Gastrocnemius medialis (tissue), 4 donors: ENCODE data around the gene SMARCA4. TPM values are rescaled to one million over a fixed set of nuclear protein-coding genes. Genes with fewer than 3 reads are reported as not detected.
A peak's percentile ranks its signal among the peaks of the same experiment; 100 is the strongest.

Experiments used
- ATAC-seq, 2 donors: fragments of 150-250 bp; one replicate each; pipeline ENCODE4 v1.9.1; 2016
- DNase-seq, 2 donors: peaks; one replicate each; pipeline ENCODE4 v3.0.0-alpha.2; 2019
- H3K27ac ChIP-seq, 4 donors: fragments of 200-600 bp; sonication (generic); 1 replicate in 1 of 4; 2 replicates in 3 of 4; pipeline ENCODE4 v1.5.1; 2016 to 2018; ENCODE audit warnings: mild to moderate bottlenecking in 2 of 4, moderate library complexity in 1 of 4
- H3K27me3 ChIP-seq, 3 donors: fragments of 200-600 bp; sonication (generic) in 2 of 3; 1 replicate in 1 of 3; 2 replicates in 2 of 3; pipeline versions ENCODE4 v1.5.1 to v1.6.0; 2016 to 2019; ENCODE audit warnings: mild to moderate bottlenecking in 1 of 3, moderate library complexity in 1 of 3
- H3K36me3 ChIP-seq, 2 donors: fragments of 200-600 bp; sonication (generic) in 1 of 2; one replicate each; pipeline ENCODE4 v1.5.1; 2017 to 2018
- H3K4me1 ChIP-seq, 2 donors: fragments of 200-600 bp; sonication (generic) in 1 of 2; one replicate each; pipeline ENCODE4 v1.5.1; 2016 to 2017; ENCODE audit warnings: mild to moderate bottlenecking in 2 of 2
- H3K4me3 ChIP-seq, 4 donors: fragments of 200-600 bp; sonication (generic) in 3 of 4; 1 replicate in 1 of 4; 2 replicates in 3 of 4; pipeline ENCODE4 v1.5.1; 2016 to 2019; ENCODE audit warnings: mild to moderate bottlenecking in 2 of 4
- H3K9me3 ChIP-seq, 3 donors: fragments of 200-600 bp; sonication (generic) in 2 of 3; 1 replicate in 1 of 3; 2 replicates in 2 of 3; pipeline ENCODE4 v1.5.1; 2016 to 2019
- CTCF ChIP-seq, 5 experiments: fragments of 450-650 bp in 3 of 5; fragments of 200-600 bp in 2 of 5; sonication (generic) in 2 of 5; IDR thresholded peaks in 4 of 5; conservative IDR thresholded peaks in 1 of 5; 1 replicate in 4 of 5; 2 replicates in 1 of 5; pipeline ENCODE4 v1.5.1; 2016 to 2019; ENCODE audit warnings: antibody characterized with exemption in 5 of 5, mild to moderate bottlenecking in 3 of 5, moderate library complexity in 3 of 5
- POLR2A ChIP-seq, 2 donors: fragments of 450-650 bp; IDR thresholded peaks; one replicate each; pipeline ENCODE4 v1.6.1; 2017; ENCODE audit warnings: antibody characterized with exemption in 2 of 2, mild to moderate bottlenecking in 2 of 2, moderate library complexity in 2 of 2
- in situ Hi-C, 4 donors: fragments of 200-750 bp; cut with MboI; loops; one replicate each; pipeline versions ENCODE4 v1.15.0 to v1.8.0; 2017; ENCODE audit warnings: low sequenced_read_pairs in 4 of 4
- intact Hi-C: fragments of 100-400 bp; cut with DNase I; formaldehyde crosslinking; loops from one replicate; pipeline ENCODE4 v1.15.1; 2023; ENCODE audit warnings: low total_unique reads
- total RNA-seq, 4 donors: library from RNA; depleted of rRNA; stranded (reverse); fragments of >200 nt; gene quantifications; one replicate each; pipeline versions ENCODE4 v1.1.0 to v1.2.3, GENCODE V29; 2016

Gene SMARCA4
- total RNA-seq, 4 donors from 2014 or later = 24.0 to 72.6 (median 68.7) TPM

GRCh38 chr19:11090264-11090996 is 129.6 kb downstream of the SMARCA4 start:
- peaks cover 5 to 11% of the 10 kb centered on the region in 2 donors for H3K4me1 ChIP-seq
- intact Hi-C loops (loop anchor here (5.0 kb wide), 1 partner anchor 53 kb away; no protein-coding TSS in a partner anchor), in situ Hi-C loops (no loop called here)
- ATAC-seq (peak; percentile 74 to 80), DNase-seq (peak; percentile 92 to 93)
- H3K9me3 ChIP-seq = no peaks in the 10 kb centered on the region
- peak overlapping the region; percentile 45 to 64 (median 56) for H3K4me3 ChIP-seq
- TF ChIP-seq POLR2A (IDR thresholded peaks at IDR 0.05) = peak; percentile 75 to 88
- TF ChIP-seq CTCF (IDR thresholded peaks at IDR 0.05 in 4 of 5, conservative IDR thresholded peaks at IDR 0.05 in 1 of 5) = no peak
- peak overlapping the region; percentile 81 to 85 (median 82) for H3K27ac ChIP-seq
- H3K36me3 ChIP-seq = no peaks in the 10 kb centered on the region
- peaks cover 23 to 41% (median 37%) of the 10 kb centered on the region in 3 donors for H3K27me3 ChIP-seq

DNA sequence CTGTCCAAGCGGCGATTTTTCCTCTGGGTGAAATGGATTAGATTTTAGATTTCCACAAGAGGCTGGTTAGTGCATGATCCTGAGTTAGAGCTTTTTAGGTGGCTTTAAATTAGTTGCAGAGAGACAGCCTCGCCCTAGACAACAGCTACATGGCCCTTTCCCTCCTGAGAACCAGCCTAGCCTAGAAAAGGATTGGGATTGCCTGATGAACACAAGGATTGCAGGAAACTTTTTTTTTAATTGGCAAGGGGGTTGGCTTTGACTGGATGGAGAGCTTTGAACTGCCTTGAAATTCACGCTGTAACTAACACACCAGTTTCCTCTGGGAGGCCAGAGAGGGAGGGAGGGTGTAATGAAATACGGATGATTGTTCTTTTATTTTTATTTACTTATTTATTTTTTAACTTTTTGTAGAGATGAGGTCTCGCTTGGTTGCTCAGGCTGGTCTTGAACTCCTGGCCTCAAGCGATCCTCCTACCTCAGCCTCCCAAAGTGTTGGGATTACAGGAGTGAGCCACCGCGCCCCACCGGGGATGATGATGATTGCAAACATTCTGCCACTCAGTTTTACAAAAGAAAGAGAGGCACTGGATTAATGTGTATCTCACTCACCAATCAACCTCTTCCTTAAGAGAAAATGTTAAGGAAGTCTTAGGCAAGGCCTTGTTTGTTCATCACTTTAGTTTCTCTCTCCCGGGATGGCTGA is 130.3 kb downstream of the SMARCA4 start:
- no peak for DNase-seq
- peaks cover 5 to 15% of the 10 kb centered on the region in 2 donors for H3K4me1 ChIP-seq
- TF ChIP-seq POLR2A (IDR thresholded peaks at IDR 0.05) = no peak
- no peak for TF ChIP-seq CTCF (IDR thresholded peaks at IDR 0.05 in 4 of 5, conservative IDR thresholded peaks at IDR 0.05 in 1 of 5)
- peak overlapping the region; percentile 45 to 64 (median 56) for H3K4me3 ChIP-seq
- no peaks in the 10 kb centered on the region for H3K36me3 ChIP-seq
- peak overlapping the region; percentile 79 to 85 (median 82) for H3K27ac ChIP-seq
- H3K27me3 ChIP-seq = peaks cover 26 to 41% (median 37%) of the 10 kb centered on the region in 3 donors
- in situ Hi-C loops = no loop called here
- H3K9me3 ChIP-seq = no peaks in the 10 kb centered on the region
- intact Hi-C loops = loop anchor here (5.0 kb wide), 1 partner anchor 54 kb away; no protein-coding TSS in a partner anchor
- no peak for ATAC-seq

DNA sequence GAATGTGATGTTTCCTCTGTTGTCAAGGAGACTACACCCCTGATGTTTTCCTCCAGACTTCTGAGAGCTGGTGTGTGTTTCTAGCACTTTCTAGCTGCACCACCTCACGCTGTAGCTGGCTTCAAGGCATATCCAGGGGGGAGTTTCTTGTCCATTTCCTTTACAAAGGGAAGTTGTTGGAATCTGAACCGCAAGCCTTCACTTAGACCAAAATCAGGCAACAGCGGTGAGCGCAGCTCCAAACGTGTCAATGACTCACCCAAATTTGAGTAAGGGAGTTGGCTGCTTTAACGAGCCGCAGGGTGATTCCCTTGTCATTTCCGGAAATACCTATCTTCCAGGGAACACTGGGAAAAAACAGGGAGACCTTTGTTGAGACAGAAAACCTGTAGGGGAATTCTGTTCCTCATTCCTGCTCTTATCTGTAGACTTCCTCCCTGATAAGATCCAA is 130.9 kb downstream of the SMARCA4 start:
- intact Hi-C loops = loop anchor here (5.0 kb wide), 1 partner anchor 54 kb away; no protein-coding TSS in a partner anchor

DNA sequence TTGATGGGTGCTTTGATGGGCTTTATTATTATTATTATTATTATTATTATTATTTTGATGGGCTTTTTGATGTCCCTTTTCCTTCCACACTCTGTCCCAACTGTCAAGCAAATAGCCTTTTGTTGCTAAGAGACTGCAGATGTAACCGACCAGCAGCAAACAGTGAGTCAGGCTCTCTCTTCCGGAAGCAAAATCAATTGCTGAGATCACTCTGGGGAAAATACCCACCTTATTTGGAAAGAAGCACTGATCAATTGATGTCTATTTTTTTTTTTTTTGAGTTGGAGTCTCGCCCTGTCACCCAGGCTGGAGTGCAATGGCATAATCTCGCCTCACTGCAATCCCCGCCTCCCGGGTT is 131.3 kb downstream of the SMARCA4 start:
- Histone ChIP-seq H3K4me3 (peak overlapping the region in 1 of 4 donors; percentile 22), H3K36me3 (no peaks in the 10 kb centered on the region), H3K27me3 (peaks cover 24 to 41% (median 37%) of the 10 kb centered on the region in 3 donors), H3K4me1 (peaks cover 5 to 15% of the 10 kb centered on the region in 2 donors), H3K27ac (peak overlapping the region; percentile 79 to 85 (median 82)), H3K9me3 (no peaks in the 10 kb centered on the region)
- in situ Hi-C loops (no loop called here), intact Hi-C loops (loop anchor here (5.0 kb wide), 1 partner anchor 55 kb away; no protein-coding TSS in a partner anchor)
- ATAC-seq = no peak
- TF ChIP-seq POLR2A (IDR thresholded peaks at IDR 0.05) = no peak
- TF ChIP-seq CTCF (IDR thresholded peaks at IDR 0.05 in 4 of 5, conservative IDR thresholded peaks at IDR 0.05 in 1 of 5) = no peak
- DNase-seq = no peak

More for the DNA sequence above, 130.9 kb downstream of the SMARCA4 start:
- peak overlapping the region; percentile 79 to 85 (median 82) for H3K27ac ChIP-seq
- ATAC-seq (peak; percentile 20 to 23), DNase-seq (peak; percentile 9 to 42)
- no peaks in the 10 kb centered on the region for H3K9me3 ChIP-seq
- peaks cover 24 to 41% (median 37%) of the 10 kb centered on the region in 3 donors for H3K27me3 ChIP-seq
- TF ChIP-seq CTCF (IDR thresholded peaks at IDR 0.05 in 4 of 5, conservative IDR thresholded peaks at IDR 0.05 in 1 of 5) (no peak), POLR2A (IDR thresholded peaks at IDR 0.05) (peak; percentile 11 to 29)
- in situ Hi-C loops = no loop called here
- H3K4me3 ChIP-seq = peak overlapping the region in 2 of 4 donors; percentile 2 to 59
- H3K4me1 ChIP-seq = peaks cover 5 to 15% of the 10 kb centered on the region in 2 donors
- no peaks in the 10 kb centered on the region for H3K36me3 ChIP-seq
